ENCODE data around the gene TRAF7.

DNA sequence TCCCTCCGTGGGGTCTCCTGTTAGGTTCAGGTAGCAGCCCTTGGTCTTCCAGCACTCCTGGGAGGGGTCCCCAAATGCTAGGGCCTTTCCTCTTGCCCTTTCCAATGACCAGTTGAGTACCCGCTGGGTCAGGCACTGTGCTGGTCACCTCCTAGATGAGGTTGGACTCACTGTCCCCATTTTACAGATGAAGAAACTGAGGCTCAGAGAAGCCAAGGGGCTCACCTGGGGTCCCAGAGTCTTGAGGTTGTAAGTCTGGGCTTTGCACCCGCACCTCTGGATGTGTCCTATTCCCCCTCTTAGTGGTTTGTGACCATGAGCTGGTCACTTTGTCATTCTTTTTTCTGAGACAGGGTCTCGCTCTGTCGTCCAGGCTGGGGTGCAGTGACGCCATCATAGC lies 42.2 kb downstream of the TRAF7 start:
- TF ChIP-seq POLR2AphosphoS5 (IDR thresholded peaks at IDR 0.05; ENCODE audit: low read depth, low read length) (no peak), SIN3A (IDR thresholded peaks at IDR 0.05; ENCODE audit: borderline replicate concordance, insufficient read depth, low read length) (no peak), TAF1 (IDR thresholded peaks at IDR 0.05; ENCODE audit: borderline replicate concordance, insufficient read depth, low read length) (no peak)
- TF ChIP-seq, protein P1, sequence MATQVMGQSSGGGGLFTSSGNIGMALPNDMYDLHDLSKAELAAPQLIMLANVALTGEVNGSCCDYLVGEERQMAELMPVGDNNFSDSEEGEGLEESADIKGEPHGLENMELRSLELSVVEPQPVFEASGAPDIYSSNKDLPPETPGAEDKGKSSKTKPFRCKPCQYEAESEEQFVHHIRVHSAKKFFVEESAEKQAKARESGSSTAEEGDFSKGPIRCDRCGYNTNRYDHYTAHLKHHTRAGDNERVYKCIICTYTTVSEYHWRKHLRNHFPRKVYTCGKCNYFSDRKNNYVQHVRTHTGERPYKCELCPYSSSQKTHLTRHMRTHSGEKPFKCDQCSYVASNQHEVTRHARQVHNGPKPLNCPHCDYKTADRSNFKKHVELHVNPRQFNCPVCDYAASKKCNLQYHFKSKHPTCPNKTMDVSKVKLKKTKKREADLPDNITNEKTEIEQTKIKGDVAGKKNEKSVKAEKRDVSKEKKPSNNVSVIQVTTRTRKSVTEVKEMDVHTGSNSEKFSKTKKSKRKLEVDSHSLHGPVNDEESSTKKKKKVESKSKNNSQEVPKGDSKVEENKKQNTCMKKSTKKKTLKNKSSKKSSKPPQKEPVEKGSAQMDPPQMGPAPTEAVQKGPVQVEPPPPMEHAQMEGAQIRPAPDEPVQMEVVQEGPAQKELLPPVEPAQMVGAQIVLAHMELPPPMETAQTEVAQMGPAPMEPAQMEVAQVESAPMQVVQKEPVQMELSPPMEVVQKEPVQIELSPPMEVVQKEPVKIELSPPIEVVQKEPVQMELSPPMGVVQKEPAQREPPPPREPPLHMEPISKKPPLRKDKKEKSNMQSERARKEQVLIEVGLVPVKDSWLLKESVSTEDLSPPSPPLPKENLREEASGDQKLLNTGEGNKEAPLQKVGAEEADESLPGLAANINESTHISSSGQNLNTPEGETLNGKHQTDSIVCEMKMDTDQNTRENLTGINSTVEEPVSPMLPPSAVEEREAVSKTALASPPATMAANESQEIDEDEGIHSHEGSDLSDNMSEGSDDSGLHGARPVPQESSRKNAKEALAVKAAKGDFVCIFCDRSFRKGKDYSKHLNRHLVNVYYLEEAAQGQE (IDR thresholded peaks at IDR 0.05; ENCODE audit: insufficient read depth in 1 of 2, low read depth in 2 of 2, low read length in 2 of 2): no peak

All from PFSK-1 (cell line).